ENCODE results near the gene RABL6.

The RABL6 gene

GRCh38 chr9:136838314-136839228 lies 30.8 kb downstream of the RABL6 start:
- peaks cover 24% of the 10 kb centered on the region for H3K4me1 ChIP-seq (ENCODE audit: low read depth, poor library complexity, severe bottlenecking)
- no peaks in the 10 kb centered on the region for H4K20me1 ChIP-seq (ENCODE audit: insufficient read depth)

GRCh38 chr9:136839229-136840139 lies 31.7 kb downstream of the RABL6 start:
- no peak overlapping the region for H3K9ac ChIP-seq
- H3K27me3 ChIP-seq (ENCODE audit: insufficient read depth, low read depth): no peaks in the 10 kb centered on the region
- H3K4me2 ChIP-seq: no peak overlapping the region
- H3K4me3 ChIP-seq (IDR thresholded peaks at IDR 0.05; ENCODE audit: insufficient read depth, low read depth, low read length): no peak overlapping the region
- H3K79me2 ChIP-seq (ENCODE audit: insufficient read depth, low read depth): no peaks in the 10 kb centered on the region
- no peak overlapping the region for H2AFZ ChIP-seq (ENCODE audit: low read depth)
- TF ChIP-seq CTCF (conservative IDR thresholded peaks at IDR 0.05; ENCODE audit: low read depth, low read length): no peak
- no peaks in the 10 kb centered on the region for H3K36me3 ChIP-seq (ENCODE audit: insufficient read depth)
- peaks cover 29% of the 10 kb centered on the region for H3K4me1 ChIP-seq (ENCODE audit: low read depth, poor library complexity, severe bottlenecking)
- H3K27ac ChIP-seq: no peak overlapping the region
- H4K20me1 ChIP-seq (ENCODE audit: insufficient read depth): no peaks in the 10 kb centered on the region

More at GRCh38 chr9:136838314-136839228, 30.8 kb downstream of the RABL6 start:
- no peak for TF ChIP-seq CTCF (conservative IDR thresholded peaks at IDR 0.05; ENCODE audit: low read depth, low read length)
- Histone ChIP-seq H3K36me3 (ENCODE audit: insufficient read depth) (no peaks in the 10 kb centered on the region), H3K79me2 (ENCODE audit: insufficient read depth, low read depth) (no peaks in the 10 kb centered on the region), H3K27me3 (ENCODE audit: insufficient read depth, low read depth) (no peaks in the 10 kb centered on the region), H2AFZ (ENCODE audit: low read depth) (no peak overlapping the region), H3K27ac (no peak overlapping the region), H3K9ac (no peak overlapping the region), H3K4me3 (IDR thresholded peaks at IDR 0.05; ENCODE audit: insufficient read depth, low read depth, low read length) (no peak overlapping the region), H3K4me2 (no peak overlapping the region)

GRCh38 chr9:136840140-136840876 lies 32.6 kb downstream of the RABL6 start:
- H2AFZ ChIP-seq (ENCODE audit: low read depth): no peak overlapping the region
- H3K4me1 ChIP-seq (ENCODE audit: low read depth, poor library complexity, severe bottlenecking): peaks cover 29% of the 10 kb centered on the region
- H3K79me2 ChIP-seq (ENCODE audit: insufficient read depth, low read depth): no peaks in the 10 kb centered on the region
- H3K36me3 ChIP-seq (ENCODE audit: insufficient read depth): no peaks in the 10 kb centered on the region
- H3K9ac ChIP-seq: no peak overlapping the region
- H3K4me3 ChIP-seq (IDR thresholded peaks at IDR 0.05; ENCODE audit: insufficient read depth, low read depth, low read length): no peak overlapping the region
- no peak for TF ChIP-seq CTCF (conservative IDR thresholded peaks at IDR 0.05; ENCODE audit: low read depth, low read length)
- H3K4me2 ChIP-seq: no peak overlapping the region
- H3K27ac ChIP-seq: no peak overlapping the region
- H4K20me1 ChIP-seq (ENCODE audit: insufficient read depth): no peaks in the 10 kb centered on the region
- no peaks in the 10 kb centered on the region for H3K27me3 ChIP-seq (ENCODE audit: insufficient read depth, low read depth)
